Upper lobe of left lung (tissue), 6 donors: ENCODE results near the gene SPPL2A. TPM values are rescaled to one million over a fixed set of nuclear protein-coding genes. Genes with fewer than 3 reads are reported as not detected.

Source experiments
- ATAC-seq, 2 donors: fragments of 200-7000 bp; cut with Tn5 transposase; one replicate each; pipeline ENCODE4 v1.9.1; 2022; ENCODE audit warnings: mild to moderate bottlenecking in 2 of 2, moderate library complexity in 2 of 2; ENCODE audit not compliant: low FRiP score in 2 of 2
- DNase-seq, 2 donors: peaks; one replicate each; pipeline ENCODE4 v3.0.0-alpha.2; 2019 to 2020
- H3K27ac ChIP-seq, 4 donors: fragments of 200-600 bp; sonication (generic); one replicate each; pipeline ENCODE4 v1.5.1; 2016 to 2019
- H3K27me3 ChIP-seq, 4 donors: fragments of 200-600 bp; sonication (generic); one replicate each; pipeline ENCODE4 v1.5.1; 2017 to 2019
- H3K36me3 ChIP-seq, 4 donors: fragments of 200-600 bp; sonication (generic); one replicate each; pipeline ENCODE4 v1.5.1; 2016 to 2019
- H3K4me1 ChIP-seq, 4 donors: fragments of 200-600 bp; sonication (generic); one replicate each; pipeline ENCODE4 v1.5.1; 2018 to 2019
- H3K4me3 ChIP-seq, 4 donors: fragments of 200-600 bp; sonication (generic); one replicate each; pipeline ENCODE4 v1.5.1; 2017 to 2019; ENCODE audit warnings: mild to moderate bottlenecking in 2 of 4, moderate library complexity in 1 of 4
- H3K9me3 ChIP-seq, 4 donors: fragments of 200-600 bp; sonication (generic); one replicate each; pipeline ENCODE4 v1.5.1; 2018 to 2019
- CTCF ChIP-seq, 6 experiments: fragments of 450-650 bp in 4 of 6; fragments of 200-600 bp in 2 of 6; sonication (generic) in 2 of 6; IDR thresholded peaks; one replicate each; pipeline ENCODE4 v1.5.1; 2016 to 2019; ENCODE audit warnings: antibody characterized with exemption in 6 of 6
- EP300 ChIP-seq, 4 donors: sonication (generic); formaldehyde crosslinking; IDR thresholded peaks; one replicate each; pipeline ENCODE4 v1.5.1; 2017; ENCODE audit warnings: antibody characterized with exemption in 4 of 4, control low read depth in 2 of 4
- POLR2A ChIP-seq, 4 donors: fragments of 450-650 bp; IDR thresholded peaks; one replicate each; pipeline ENCODE4 v1.5.1; 2016 to 2017; ENCODE audit warnings: antibody characterized with exemption in 4 of 4, mild to moderate bottlenecking in 2 of 4
- POLR2AphosphoS5 ChIP-seq, 2 donors: sonication (generic); formaldehyde crosslinking; IDR thresholded peaks; one replicate each; pipeline ENCODE4 v1.5.1; 2017; ENCODE audit warnings: antibody characterized with exemption in 2 of 2
- WGBS, 2 donors: methylation state at CpG; one replicate each; pipeline ENCODE4 v1.1.5; 2017 to 2018; 5-methylcytosine and 5-hydroxymethylcytosine counted together
- total RNA-seq, 6 donors: library from RNA; depleted of rRNA in 4 of 6; stranded (reverse); fragments of >200 nt in 4 of 6; gene quantifications; one replicate each; pipeline versions ENCODE4 v1.1.0 to v1.2.1, GENCODE V29; 2016 to 2021
- donor health status: DM: no; HTN: no; CAD: no; lungs with moderate emphysema.
- donor health status: DM: no; HTN: yes; CAD: no; lungs with severe emphysema.

Gene SPPL2A
- total RNA-seq, 6 donors from 2014 or later: 65.0 to 128 (median 111) TPM

GRCh38 chr15:50797926-50798325, 32.4 kb upstream of the SPPL2A start:
- H3K27me3 ChIP-seq: no peaks in the 10 kb centered on the region
- no peak overlapping the region for H3K27ac ChIP-seq
- no peaks in the 10 kb centered on the region for H3K9me3 ChIP-seq
- peaks cover 0 to 4% (median 0%) of the 10 kb centered on the region in 4 donors for H3K4me1 ChIP-seq
- ATAC-seq (no peak), DNase-seq (no peak)
- H3K4me3 ChIP-seq: no peak overlapping the region
- no peaks in the 10 kb centered on the region for H3K36me3 ChIP-seq
- TF ChIP-seq EP300 (IDR thresholded peaks at IDR 0.05) (no peak), POLR2AphosphoS5 (IDR thresholded peaks at IDR 0.05) (no peak), POLR2A (IDR thresholded peaks at IDR 0.05) (no peak), CTCF (IDR thresholded peaks at IDR 0.05) (no peak)
- 44 to 75% methylated on average over 1 of the region's 1 CpG for WGBS, 2 donors

- H3K4me3 ChIP-seq: no peak overlapping the region
- no peaks in the 10 kb centered on the region for H3K27me3 ChIP-seq
- whole genome bisulfite sequencing, 2 donors: 82 to 95% methylated on average over 4 of the region's 4 CpGs
- DNase-seq (no peak), ATAC-seq (no peak)
- no peaks in the 10 kb centered on the region for H3K9me3 ChIP-seq
- H3K4me1 ChIP-seq: no peaks in the 10 kb centered on the region
- no peak overlapping the region for H3K27ac ChIP-seq
- no peak for TF ChIP-seq POLR2AphosphoS5 (IDR thresholded peaks at IDR 0.05)
- TF ChIP-seq EP300 (IDR thresholded peaks at IDR 0.05): no peak
- TF ChIP-seq CTCF (IDR thresholded peaks at IDR 0.05): no peak
- TF ChIP-seq POLR2A (IDR thresholded peaks at IDR 0.05): no peak
- no peaks in the 10 kb centered on the region for H3K36me3 ChIP-seq
Observed at GRCh38 chr15:50791486-50791885, 26.0 kb upstream of the SPPL2A start.

GRCh38 chr15:50790778-50791453, 25.4 kb upstream of the SPPL2A start:
- 89 to 92% methylated on average over 7 of the region's 7 CpGs for WGBS, 2 donors

GRCh38 chr15:50786871-50787270, 21.4 kb upstream of the SPPL2A start:
- Histone ChIP-seq H3K9me3 (no peaks in the 10 kb centered on the region), H3K36me3 (no peaks in the 10 kb centered on the region)

More at GRCh38 chr15:50790778-50791453, 25.4 kb upstream of the SPPL2A start:
- Histone ChIP-seq H3K4me1 (no peaks in the 10 kb centered on the region), H3K27me3 (no peaks in the 10 kb centered on the region), H3K36me3 (no peaks in the 10 kb centered on the region), H3K4me3 (no peak overlapping the region), H3K9me3 (no peaks in the 10 kb centered on the region), H3K27ac (no peak overlapping the region)
- DNase-seq (no peak), ATAC-seq (no peak)
- TF ChIP-seq POLR2A (IDR thresholded peaks at IDR 0.05): no peak
- TF ChIP-seq EP300 (IDR thresholded peaks at IDR 0.05): no peak
- TF ChIP-seq CTCF (IDR thresholded peaks at IDR 0.05): no peak
- no peak for TF ChIP-seq POLR2AphosphoS5 (IDR thresholded peaks at IDR 0.05)

More at GRCh38 chr15:50786871-50787270, 21.4 kb upstream of the SPPL2A start:
- H3K4me3 ChIP-seq: no peak overlapping the region
- ATAC-seq: no peak
- H3K4me1 ChIP-seq: no peaks in the 10 kb centered on the region
- H3K27me3 ChIP-seq: no peaks in the 10 kb centered on the region
- H3K27ac ChIP-seq: no peak overlapping the region
- TF ChIP-seq POLR2A (IDR thresholded peaks at IDR 0.05): no peak
- no peak for TF ChIP-seq POLR2AphosphoS5 (IDR thresholded peaks at IDR 0.05)
- no peak for TF ChIP-seq EP300 (IDR thresholded peaks at IDR 0.05)
- TF ChIP-seq CTCF (IDR thresholded peaks at IDR 0.05): no peak
- no peak for DNase-seq
- 58 to 75% methylated on average over 3 of the region's 3 CpGs for WGBS, 2 donors
